ENCODE data around the gene ADGRV1. TPM values are rescaled to one million over a fixed set of nuclear protein-coding genes. Genes with fewer than 3 reads are reported as not detected.

ADGRV1 gene
- total RNA-seq, 2 experiments from 2014 or later = 0.06 TPM; not detected in 1

DNA sequence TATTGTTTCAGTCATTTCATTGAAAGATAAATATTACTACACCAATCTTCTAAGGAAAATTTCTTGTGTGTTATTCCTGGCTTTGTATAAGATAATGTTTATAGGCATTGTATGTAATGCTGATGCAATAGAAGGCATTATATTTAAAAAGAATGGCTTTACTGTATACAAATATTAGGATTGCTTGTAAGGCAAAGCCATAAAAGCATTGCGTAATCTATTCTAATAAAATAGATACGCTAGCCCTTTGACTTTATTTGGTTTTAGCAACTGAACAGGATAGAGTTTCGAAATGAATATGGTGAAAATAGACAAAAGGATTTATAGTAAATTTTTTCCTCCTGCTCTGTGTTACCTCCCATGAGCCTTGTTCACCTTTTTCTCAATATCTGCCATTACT, 23.7 kb upstream of the ADGRV1 start:
- H3K36me3 Mint-ChIP-seq = no peaks in the 10 kb centered on the region
- DNase-seq (no peak), ATAC-seq (ENCODE audit: low read depth) (no peak)
- POLR2A ChIA-PET = no interaction called here
- H3K27me3 Mint-ChIP-seq = peaks cover 30% of the 10 kb centered on the region
- no peak overlapping the region for H3K27ac Mint-ChIP-seq
- no peaks in the 10 kb centered on the region for H3K9me3 Mint-ChIP-seq
- H3K4me1 Mint-ChIP-seq = no peaks in the 10 kb centered on the region
- no peak overlapping the region for H3K4me3 Mint-ChIP-seq

GRCh38 chr5:90542827-90543519, 15.6 kb upstream of the ADGRV1 start:
- ATAC-seq (ENCODE audit: low read depth) (no peak), DNase-seq (no peak)
- Mint-ChIP-seq H3K27me3 (peaks cover 26% of the 10 kb centered on the region), H3K27ac (no peak overlapping the region), H3K4me3 (no peak overlapping the region), H3K4me1 (no peaks in the 10 kb centered on the region), H3K36me3 (no peaks in the 10 kb centered on the region), H3K9me3 (no peaks in the 10 kb centered on the region)
- POLR2A ChIA-PET = no interaction called here

GRCh38 chr5:90545511-90545910, 13.1 kb upstream of the ADGRV1 start:
- DNase-seq = no peak
- no peak overlapping the region for H3K27ac Mint-ChIP-seq
- peaks cover 18% of the 10 kb centered on the region for H3K27me3 Mint-ChIP-seq
- no peak for ATAC-seq (ENCODE audit: low read depth)
- POLR2A ChIA-PET = no interaction called here
- no peaks in the 10 kb centered on the region for H3K9me3 Mint-ChIP-seq
- no peaks in the 10 kb centered on the region for H3K36me3 Mint-ChIP-seq
- no peaks in the 10 kb centered on the region for H3K4me1 Mint-ChIP-seq
- H3K4me3 Mint-ChIP-seq = no peak overlapping the region

DNA sequence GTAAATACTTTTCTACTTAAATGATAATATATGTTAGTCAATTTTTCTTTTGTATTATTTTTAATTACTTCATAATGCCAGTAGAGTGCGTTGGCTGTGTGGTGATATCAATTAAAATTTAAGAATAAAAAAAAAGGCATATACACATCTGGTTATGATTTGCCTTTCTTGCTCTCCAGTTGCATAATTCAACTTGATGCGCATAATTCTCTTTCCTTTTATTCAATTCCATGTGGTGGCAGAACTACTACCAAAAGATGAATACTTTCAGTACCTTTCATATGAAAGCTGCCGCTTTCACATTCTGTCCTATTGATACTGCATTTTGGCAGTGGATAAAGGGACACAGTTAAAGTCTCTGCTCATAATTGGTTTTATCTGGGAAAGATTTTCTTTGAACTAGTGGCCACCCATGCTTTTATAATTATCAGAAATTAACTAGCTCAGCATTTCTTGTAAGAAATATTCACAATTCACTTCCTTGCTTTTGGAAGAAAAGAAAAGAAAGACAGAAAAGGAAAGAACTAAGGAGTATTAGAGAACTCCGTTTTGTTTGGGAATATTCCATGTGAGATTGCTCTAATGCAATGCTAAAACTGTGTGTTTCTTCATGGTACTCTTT, 12.3 kb upstream of the ADGRV1 start:
- H3K27me3 Mint-ChIP-seq = peaks cover 18% of the 10 kb centered on the region
- H3K4me1 Mint-ChIP-seq = no peaks in the 10 kb centered on the region
- H3K27ac Mint-ChIP-seq = no peak overlapping the region
- H3K9me3 Mint-ChIP-seq = no peaks in the 10 kb centered on the region
- no peak for DNase-seq
- POLR2A ChIA-PET = no interaction called here
- ATAC-seq (ENCODE audit: low read depth) = no peak
- H3K36me3 Mint-ChIP-seq = no peaks in the 10 kb centered on the region
- no peak overlapping the region for H3K4me3 Mint-ChIP-seq

DNA sequence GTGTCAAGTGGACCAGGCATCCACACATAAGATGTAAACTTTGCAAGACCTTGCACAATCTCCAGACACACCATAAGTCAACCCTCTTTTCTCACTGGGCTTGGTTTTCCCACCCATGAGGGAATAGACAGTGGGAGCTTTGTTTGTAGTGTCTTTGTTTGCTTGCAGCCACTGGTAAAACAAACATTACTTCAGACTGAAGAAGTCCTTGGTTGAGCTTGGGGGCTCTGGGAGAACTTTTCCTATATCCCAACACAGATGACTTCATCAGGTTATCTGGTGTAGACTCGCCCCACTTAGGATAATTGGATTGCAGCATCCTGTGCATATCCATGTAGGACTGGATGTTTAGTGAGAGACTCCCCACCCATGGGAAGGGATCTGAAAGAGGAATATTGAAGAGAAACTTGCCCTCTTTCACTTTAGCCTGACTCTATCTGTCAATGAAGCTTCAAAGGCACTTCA, 11.5 kb upstream of the ADGRV1 start:
- no peak for ATAC-seq (ENCODE audit: low read depth)
- peaks cover 22% of the 10 kb centered on the region for H3K27me3 Mint-ChIP-seq
- POLR2A ChIA-PET = no interaction called here

DNA sequence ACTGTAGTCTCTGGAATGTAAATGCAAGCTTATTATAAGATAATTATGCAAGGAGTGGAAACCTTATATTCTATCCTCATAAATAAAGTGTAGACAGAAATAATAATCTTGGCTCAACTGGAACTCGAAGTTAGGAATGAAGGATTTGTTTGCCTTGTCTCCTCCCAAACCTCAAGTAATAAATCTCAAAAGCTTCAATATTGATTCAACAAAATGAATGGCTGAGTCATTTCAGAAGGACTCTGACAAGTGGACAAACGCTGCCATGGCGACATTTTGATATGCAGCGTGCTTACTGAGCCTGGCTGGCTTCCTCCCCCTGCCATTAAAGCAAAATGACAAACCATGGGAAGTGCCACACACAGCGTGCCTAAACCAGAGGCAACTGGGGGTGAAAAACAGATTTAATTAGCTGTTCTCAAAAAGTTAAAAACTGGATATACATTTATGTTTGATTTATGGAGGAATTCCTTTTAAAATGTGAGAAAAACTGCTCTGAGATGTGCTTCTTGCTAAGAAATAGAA, 10.5 kb upstream of the ADGRV1 start:
- no peaks in the 10 kb centered on the region for H3K4me1 Mint-ChIP-seq
- no peak for ATAC-seq (ENCODE audit: low read depth)
- H3K9me3 Mint-ChIP-seq = no peaks in the 10 kb centered on the region
- no peak overlapping the region for H3K27ac Mint-ChIP-seq
- no peak overlapping the region for H3K4me3 Mint-ChIP-seq
- H3K27me3 Mint-ChIP-seq = peaks cover 29% of the 10 kb centered on the region
- POLR2A ChIA-PET = no interaction called here
- H3K36me3 Mint-ChIP-seq = no peaks in the 10 kb centered on the region
- no peak for DNase-seq

More for the DNA sequence above, 11.5 kb upstream of the ADGRV1 start:
- Mint-ChIP-seq H3K36me3 (no peaks in the 10 kb centered on the region), H3K4me1 (no peaks in the 10 kb centered on the region), H3K4me3 (no peak overlapping the region), H3K9me3 (no peaks in the 10 kb centered on the region), H3K27ac (no peak overlapping the region)
- no peak for DNase-seq

GRCh38 chr5:90549223-90549622, 9.4 kb upstream of the ADGRV1 start:
- ATAC-seq (ENCODE audit: low read depth) = no peak
- DNase-seq = no peak
- Mint-ChIP-seq H3K27me3 (peaks cover 30% of the 10 kb centered on the region), H3K27ac (no peak overlapping the region), H3K9me3 (no peaks in the 10 kb centered on the region), H3K36me3 (no peaks in the 10 kb centered on the region), H3K4me1 (no peaks in the 10 kb centered on the region), H3K4me3 (no peak overlapping the region)
- POLR2A ChIA-PET = no interaction called here

DNA sequence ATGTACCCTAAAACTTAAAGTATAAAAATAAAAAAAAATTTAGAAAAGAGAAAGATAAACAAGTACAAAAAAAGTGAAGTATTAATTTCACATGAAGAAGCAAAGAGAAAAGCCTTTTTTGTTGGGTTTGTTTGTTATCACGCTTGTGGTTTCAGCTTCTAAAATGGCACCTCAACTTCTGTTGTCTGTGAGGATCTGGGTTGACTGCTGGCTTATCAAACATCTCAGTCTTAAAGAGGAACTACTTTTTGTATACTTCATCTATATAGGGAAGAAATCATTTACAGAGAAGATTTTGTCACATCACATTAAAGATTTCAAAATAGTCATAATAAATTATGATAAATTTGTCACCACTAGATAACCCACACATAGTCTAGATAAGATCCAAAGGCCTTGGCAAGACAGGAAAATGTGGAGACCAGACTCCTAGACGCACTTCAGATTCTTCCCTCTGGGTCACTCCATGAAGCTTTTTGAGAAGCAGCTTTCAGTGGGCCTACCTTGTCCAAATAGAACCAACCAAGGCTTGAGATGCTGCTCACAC, 8.8 kb upstream of the ADGRV1 start:
- Mint-ChIP-seq H3K27me3 (peaks cover 27% of the 10 kb centered on the region), H3K4me3 (no peak overlapping the region), H3K27ac (no peak overlapping the region), H3K36me3 (no peaks in the 10 kb centered on the region), H3K4me1 (no peaks in the 10 kb centered on the region), H3K9me3 (no peaks in the 10 kb centered on the region)
- ATAC-seq (ENCODE audit: low read depth) (no peak), DNase-seq (no peak)
- POLR2A ChIA-PET = no interaction called here

DNA sequence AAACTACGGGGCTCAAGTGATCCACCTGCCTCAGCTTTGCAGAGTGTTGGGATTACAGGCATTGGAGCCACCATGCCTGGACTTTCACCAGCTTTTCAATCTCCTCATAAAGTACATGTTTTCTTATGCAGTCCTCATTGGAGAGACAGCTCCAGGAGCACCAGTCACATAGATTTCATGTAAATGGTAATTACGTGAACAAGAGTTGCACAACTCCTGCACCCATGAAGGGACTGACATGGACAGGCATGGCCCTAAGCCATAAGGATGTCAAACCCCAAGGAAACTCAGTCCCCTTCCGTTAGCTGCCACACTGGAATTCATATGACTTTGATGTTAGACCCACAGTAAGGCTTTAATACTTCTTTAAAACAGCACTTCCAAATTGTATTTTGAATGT, 7.6 kb upstream of the ADGRV1 start:
- Mint-ChIP-seq H3K27ac (no peak overlapping the region), H3K27me3 (peaks cover 35% of the 10 kb centered on the region), H3K36me3 (no peaks in the 10 kb centered on the region), H3K9me3 (no peaks in the 10 kb centered on the region), H3K4me3 (no peak overlapping the region), H3K4me1 (no peaks in the 10 kb centered on the region)
- POLR2A ChIA-PET = no interaction called here
- DNase-seq = no peak
- no peak for ATAC-seq (ENCODE audit: low read depth)

- Mint-ChIP-seq H3K36me3 (no peaks in the 10 kb centered on the region), H3K4me3 (no peak overlapping the region), H3K9me3 (no peaks in the 10 kb centered on the region), H3K27me3 (peaks cover 38% of the 10 kb centered on the region), H3K4me1 (no peaks in the 10 kb centered on the region), H3K27ac (no peak overlapping the region)
- DNase-seq = no peak
- POLR2A ChIA-PET = no interaction called here
- no peak for ATAC-seq (ENCODE audit: low read depth)
These were observed 7.2 kb upstream of the ADGRV1 start for GRCh38 chr5:90551376-90551775.

- no peaks in the 10 kb centered on the region for H3K36me3 Mint-ChIP-seq
- no peak for DNase-seq
- no peak overlapping the region for H3K27ac Mint-ChIP-seq
- no peak for ATAC-seq (ENCODE audit: low read depth)
- peaks cover 3% of the 10 kb centered on the region for H3K4me1 Mint-ChIP-seq
- POLR2A ChIA-PET = no interaction called here
- no peaks in the 10 kb centered on the region for H3K9me3 Mint-ChIP-seq
- peaks cover 57% of the 10 kb centered on the region for H3K27me3 Mint-ChIP-seq
- no peak overlapping the region for H3K4me3 Mint-ChIP-seq
These were observed 4.9 kb upstream of the ADGRV1 start for GRCh38 chr5:90553711-90554110.

GRCh38 chr5:90554358-90555006, 4.1 kb upstream of the ADGRV1 start:
- H3K36me3 Mint-ChIP-seq = no peaks in the 10 kb centered on the region
- H3K4me1 Mint-ChIP-seq = peaks cover 3% of the 10 kb centered on the region
- no peak overlapping the region for H3K4me3 Mint-ChIP-seq
- no peak overlapping the region for H3K27ac Mint-ChIP-seq
- ATAC-seq (ENCODE audit: low read depth) (no peak), DNase-seq (no peak)
- H3K27me3 Mint-ChIP-seq = peaks cover 59% of the 10 kb centered on the region
- POLR2A ChIA-PET = no interaction called here
- H3K9me3 Mint-ChIP-seq = no peaks in the 10 kb centered on the region

DNA sequence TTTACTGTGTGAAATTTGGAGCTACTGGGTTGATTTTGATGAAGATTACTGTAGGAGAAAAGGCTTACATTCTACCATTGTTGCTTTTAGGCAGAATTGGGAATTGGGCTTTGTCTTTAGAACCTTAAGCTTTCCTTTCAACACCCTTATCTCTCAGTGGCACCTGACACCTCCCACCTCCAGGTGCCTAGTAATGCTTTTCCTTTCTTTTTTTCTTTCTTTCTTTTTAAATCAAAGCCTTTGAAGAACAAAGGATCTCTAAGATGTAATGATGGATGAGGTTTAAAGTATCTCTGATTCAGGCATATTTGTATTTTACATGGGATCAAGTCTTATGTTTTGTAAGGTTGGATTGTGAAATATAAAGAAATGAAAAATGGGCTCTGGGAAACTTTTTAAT, 2.9 kb upstream of the ADGRV1 start:
- H3K36me3 Mint-ChIP-seq = no peaks in the 10 kb centered on the region
- H3K27me3 Mint-ChIP-seq = peaks cover 63% of the 10 kb centered on the region
- H3K9me3 Mint-ChIP-seq = no peaks in the 10 kb centered on the region
- peaks cover 3% of the 10 kb centered on the region for H3K4me1 Mint-ChIP-seq
- ATAC-seq (ENCODE audit: low read depth) = no peak
- no peak for DNase-seq
- H3K27ac Mint-ChIP-seq = no peak overlapping the region
- POLR2A ChIA-PET = no interaction called here
- H3K4me3 Mint-ChIP-seq = no peak overlapping the region

DNA sequence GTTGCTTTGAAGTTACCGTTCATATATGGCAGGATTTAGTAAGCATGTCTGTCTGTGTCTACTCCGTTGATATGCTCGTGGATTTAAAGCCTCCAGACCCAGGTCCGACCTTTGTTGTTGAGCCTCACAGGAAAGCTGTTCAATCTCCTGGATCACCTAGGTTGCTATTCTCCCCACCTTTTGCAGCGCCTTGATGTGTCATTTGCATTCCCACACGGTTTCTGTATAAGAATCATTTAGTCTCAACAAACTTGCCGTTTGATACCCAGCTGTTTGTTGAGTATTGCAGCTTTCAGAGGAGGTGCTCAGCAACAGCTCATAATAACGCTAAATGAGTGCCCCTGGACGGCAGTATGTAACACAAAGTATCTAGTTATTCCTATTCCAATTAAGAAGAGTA, 1.2 kb upstream of the ADGRV1 start:
- no peak for DNase-seq
- no peak overlapping the region for H3K27ac Mint-ChIP-seq
- no peak for ATAC-seq (ENCODE audit: low read depth)
- H3K4me3 Mint-ChIP-seq = no peak overlapping the region
- no peaks in the 10 kb centered on the region for H3K9me3 Mint-ChIP-seq
- peaks cover 69% of the 10 kb centered on the region for H3K27me3 Mint-ChIP-seq
- no peaks in the 10 kb centered on the region for H3K36me3 Mint-ChIP-seq
- POLR2A ChIA-PET = no interaction called here
- H3K4me1 Mint-ChIP-seq = peaks cover 3% of the 10 kb centered on the region
